Astrocyte of the cerebellum (primary cell): ENCODE data around the gene P2RY12.

ENCODE experiments used
- DNase-seq: peaks from one replicate; pipeline ENCODE4 v3.0.0-alpha.2; 2011; ENCODE audit warnings: low read depth
- H3K4me3 ChIP-seq: 2 replicates; pipeline ENCODE4 v1.5.1; 2011; ENCODE audit warnings: mild to moderate bottlenecking, low read depth, low read length, moderate library complexity
- CTCF ChIP-seq: IDR thresholded peaks from 2 replicates; pipeline ENCODE4 v1.5.1; 2012; ENCODE audit warnings: low read length, low read depth, moderate library complexity, mild to moderate bottlenecking; ENCODE audit errors: missing control alignments
- in situ Hi-C: cut with HindIII; loops from 2 replicates; pipeline ENCODE4 v1.10.0; 2017; ENCODE audit warnings: low sequenced_read_pairs

The P2RY12 gene

GRCh38 chr3:151362751-151363174, 21.8 kb downstream of the P2RY12 start:
- no peak for TF ChIP-seq CTCF
- in situ Hi-C loops = no loop called here
- no peak for DNase-seq
- H3K4me3 ChIP-seq = no peak overlapping the region

- TF ChIP-seq CTCF = no peak
- H3K4me3 ChIP-seq = no peak overlapping the region
- no peak for DNase-seq
- in situ Hi-C loops = no loop called here
These were observed 27.1 kb downstream of the P2RY12 start for GRCh38 chr3:151357463-151357850.

- no peak for DNase-seq
- H3K4me3 ChIP-seq = no peak overlapping the region
- in situ Hi-C loops = no loop called here
- no peak for TF ChIP-seq CTCF
These were observed 27.6 kb downstream of the P2RY12 start for GRCh38 chr3:151356794-151357462.

- H3K4me3 ChIP-seq = no peak overlapping the region
- in situ Hi-C loops = no loop called here
- no peak for TF ChIP-seq CTCF
- DNase-seq = no peak
These were observed 32.9 kb downstream of the P2RY12 start for GRCh38 chr3:151351648-151352047.

- no peak for DNase-seq
- in situ Hi-C loops = no loop called here
- TF ChIP-seq CTCF = no peak
- H3K4me3 ChIP-seq = no peak overlapping the region
These were observed 33.3 kb downstream of the P2RY12 start for GRCh38 chr3:151351219-151351618.

- no peak for DNase-seq
- H3K4me3 ChIP-seq = no peak overlapping the region
- no peak for TF ChIP-seq CTCF
- in situ Hi-C loops = no loop called here
These were observed 33.9 kb downstream of the P2RY12 start for GRCh38 chr3:151350656-151351055.
